Loucy (cell line): ENCODE results near the gene C10orf62.

ENCODE experiments used
- CTCF ChIP-seq: fragments of 200-600 bp; sonication (generic); conservative IDR thresholded peaks from 2 replicates; pipeline ENCODE4 v1.5.1; 2014; ENCODE audit warnings: mild to moderate bottlenecking, antibody characterized with exemption, low read length
- EZH2phosphoT487 ChIP-seq: fragments of 200-600 bp; IDR thresholded peaks from 2 replicates; pipeline ENCODE4 v1.6.1; 2018; ENCODE audit warnings: antibody characterized with exemption, mild to moderate bottlenecking, moderate library complexity, borderline replicate concordance

DNA sequence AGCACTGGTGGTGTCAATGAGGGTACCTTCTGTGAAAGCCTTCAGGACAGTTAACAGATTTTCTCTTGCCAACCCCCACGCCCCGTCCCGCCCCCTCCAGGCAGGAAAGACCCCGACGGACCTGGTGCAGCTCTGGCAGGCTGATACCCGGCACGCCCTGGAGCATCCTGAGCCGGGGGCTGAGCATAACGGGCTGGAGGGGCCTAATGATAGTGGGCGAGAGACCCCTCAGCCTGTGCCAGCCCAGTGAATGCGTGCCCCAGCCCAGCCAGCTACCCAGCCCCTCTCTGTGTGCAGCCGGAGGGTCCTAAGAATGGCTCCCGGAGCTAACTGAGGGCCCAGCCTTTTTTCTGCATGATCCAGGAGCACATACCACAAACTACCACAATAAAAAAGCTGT is 6.0 kb upstream of the C10orf62 start:
- TF ChIP-seq CTCF, result no peak
- no peak for TF ChIP-seq EZH2phosphoT487
